Activated CD4-positive, alpha-beta T cell treated with anti-CD3 and anti-CD28 coated beads for 48 hours (primary cell): ENCODE results near the gene DHRSX.
"Not testable (repeated sequence)": the region's sequence is repeated elsewhere in the genome, so short reads cannot be mapped to it uniquely, and the experiment has no call there.

Experiments
- DNase-seq: peaks from one replicate; pipeline ENCODE4 v3.0.0-alpha.2; 2020

DHRSX gene

DNA sequence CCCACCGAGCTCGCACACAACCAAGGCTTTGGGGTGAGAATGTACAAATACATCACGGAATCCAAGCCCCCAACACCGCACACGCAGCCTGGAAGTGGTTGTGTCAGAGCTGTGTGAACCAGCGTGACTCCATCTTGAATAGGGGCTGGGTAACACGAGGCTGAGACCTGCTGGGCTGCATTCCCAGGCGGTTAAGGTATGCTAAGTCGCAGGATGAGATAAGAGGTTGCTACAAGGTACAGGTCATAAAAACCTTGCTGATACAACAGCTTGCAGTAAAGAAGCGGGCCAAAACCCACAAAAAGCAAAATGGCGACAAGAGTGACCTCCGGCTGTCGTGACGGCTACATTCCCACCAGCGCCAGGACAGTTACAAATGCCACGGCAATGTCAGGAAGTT lies 258.4 kb downstream of the DHRSX start:
- DNase-seq = no peak

- DNase-seq = not testable (repeated sequence)
Measured at GRCh38 chrX:2241496-2241895, 259.3 kb downstream of the DHRSX start.

- not testable (repeated sequence) for DNase-seq
Measured at GRCh38 chrX:2240761-2241160, 260.0 kb downstream of the DHRSX start.

DNA sequence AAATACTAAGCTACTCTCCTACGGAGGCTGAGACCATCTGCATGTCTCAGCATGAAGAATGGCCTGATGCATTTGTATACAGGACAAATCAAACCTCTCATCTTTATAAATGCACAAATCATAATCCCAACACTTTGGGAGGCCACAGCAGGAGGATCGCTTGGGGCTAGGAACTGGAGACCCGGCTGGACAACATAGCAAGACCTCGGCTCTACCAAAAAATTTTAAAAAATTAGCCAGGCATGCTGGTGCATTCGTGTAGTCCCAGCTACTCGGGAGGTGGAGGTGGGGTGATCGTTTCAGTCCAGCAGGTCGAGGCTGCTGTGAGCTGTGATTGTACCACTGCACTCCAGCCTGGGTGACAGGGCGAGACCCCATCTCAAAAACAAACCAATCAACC lies 262.8 kb downstream of the DHRSX start:
- DNase-seq = no peak

- DNase-seq = no peak
Measured at GRCh38 chrX:2231570-2232192, 269.1 kb downstream of the DHRSX start.

GRCh38 chrX:2230457-2230856 lies 270.3 kb downstream of the DHRSX start:
- DNase-seq = no peak

DNA sequence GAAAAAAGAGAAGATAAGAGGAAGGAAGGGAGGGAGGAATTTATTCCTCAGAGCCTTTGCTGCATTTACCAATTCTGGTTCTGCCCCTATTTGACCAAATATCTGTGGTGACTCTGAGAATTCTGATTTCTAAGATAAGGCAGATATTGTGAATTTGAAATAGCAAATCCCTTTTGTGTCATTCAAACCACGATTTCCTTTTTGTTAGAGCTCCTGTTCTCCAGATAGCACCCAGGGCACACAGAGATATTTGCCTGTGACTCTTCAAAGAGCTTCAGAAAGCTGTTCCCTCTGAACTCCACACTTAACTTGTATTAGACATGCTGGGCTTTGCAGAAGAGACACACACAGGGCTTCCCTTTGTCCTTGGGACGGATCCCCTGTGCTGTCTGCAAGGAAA lies 272.2 kb downstream of the DHRSX start:
- DNase-seq = no peak

- no peak for DNase-seq
Measured at GRCh38 chrX:2226906-2227656, 273.7 kb downstream of the DHRSX start.

DNA sequence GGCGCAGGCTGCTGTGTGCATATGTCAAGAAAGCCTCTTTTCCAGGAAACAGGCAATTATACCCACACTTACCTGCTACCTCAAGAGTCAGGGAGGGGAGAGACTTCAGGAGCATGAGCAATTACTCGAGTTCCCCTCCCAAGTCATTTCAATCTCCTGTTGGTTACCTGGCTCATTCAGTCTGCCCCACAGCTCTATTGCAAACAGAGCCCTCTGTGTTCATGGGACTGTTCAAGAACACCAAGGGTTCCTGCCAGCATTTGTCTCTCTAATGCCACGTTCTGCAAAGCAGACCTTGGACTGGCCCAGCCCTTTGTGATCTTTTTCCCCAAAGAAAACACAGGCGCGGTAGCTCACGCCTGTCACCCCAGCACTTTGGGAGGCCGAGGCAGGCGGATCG lies 274.6 kb downstream of the DHRSX start:
- DNase-seq = no peak

DNA sequence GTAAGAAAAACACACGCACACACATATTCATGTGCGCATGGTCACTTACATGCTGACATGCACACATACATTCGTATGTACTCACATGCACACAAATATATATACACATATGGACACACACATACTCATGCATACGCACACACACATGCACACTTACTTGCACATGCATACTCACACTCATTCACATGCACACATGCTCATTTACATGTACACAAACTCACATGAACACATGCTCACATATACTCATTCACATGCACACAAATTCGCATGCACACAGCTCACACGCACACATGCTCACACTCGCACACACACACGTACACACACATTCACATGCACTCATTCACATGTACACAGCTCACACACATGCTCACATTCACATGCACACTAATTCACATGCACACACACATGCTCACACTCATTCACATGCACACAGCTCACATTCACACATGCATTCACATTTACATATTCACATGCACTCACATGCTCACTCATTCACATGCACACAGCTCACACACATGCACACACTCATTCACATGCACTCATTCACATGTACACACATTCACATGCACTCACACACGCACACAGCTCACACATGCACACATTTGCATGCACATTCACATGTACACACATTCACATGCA lies 276.1 kb downstream of the DHRSX start:
- no peak for DNase-seq

DNA sequence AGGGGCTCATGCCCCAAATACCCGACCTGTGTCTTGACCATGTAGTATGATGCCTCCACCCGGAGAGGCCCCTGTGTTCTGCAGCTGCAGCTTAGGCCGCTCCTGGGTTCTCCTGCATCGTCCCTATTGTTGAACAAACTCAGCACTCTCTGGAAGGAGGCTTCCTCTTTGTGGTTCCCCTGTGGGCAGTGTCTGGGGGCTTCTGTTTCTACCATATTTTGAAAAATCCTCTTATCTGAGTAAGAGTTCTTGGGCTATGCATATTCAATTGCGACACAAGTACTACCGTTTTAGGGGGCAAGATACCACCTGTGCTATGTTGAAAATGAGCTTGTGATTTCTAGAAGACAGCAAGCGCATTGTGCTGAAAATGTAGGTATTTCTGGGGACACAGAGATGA lies 276.6 kb downstream of the DHRSX start:
- DNase-seq = no peak

DNA sequence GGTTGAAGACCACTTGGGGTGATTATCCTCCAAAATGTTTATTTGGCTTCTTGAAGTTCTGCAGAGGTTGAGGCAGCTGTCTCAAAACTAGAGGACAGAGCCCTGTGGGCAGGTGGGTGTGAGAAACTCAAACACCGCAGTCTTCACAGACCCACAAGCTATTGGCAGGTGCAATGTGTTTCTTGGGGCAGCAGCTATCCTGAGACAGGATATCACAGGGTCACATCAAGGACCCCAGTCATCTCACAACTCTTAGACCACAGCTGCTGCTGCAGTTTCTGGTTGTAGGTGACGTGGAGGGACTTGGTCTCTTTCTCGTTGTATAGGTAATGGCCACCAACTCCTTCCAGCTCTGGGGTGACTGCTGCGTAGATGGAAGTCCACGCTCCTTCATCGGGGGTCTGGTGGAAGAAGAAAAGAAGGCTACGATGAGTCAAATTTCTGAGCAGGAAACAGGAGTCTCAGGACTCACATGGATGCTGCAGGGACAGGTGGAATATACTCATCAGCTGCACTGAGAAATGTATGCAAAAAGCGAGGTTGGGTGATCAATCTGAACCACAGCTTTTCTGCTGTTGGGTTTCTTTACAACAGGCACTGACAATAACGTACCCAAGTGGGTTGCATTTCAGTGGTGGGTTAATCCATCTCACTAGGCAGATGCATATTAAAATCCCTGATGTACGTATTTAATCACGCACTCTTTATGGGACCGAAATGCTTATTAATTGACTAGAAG lies 279.8 kb downstream of the DHRSX start:
- DNase-seq = no peak

- no peak for DNase-seq
Measured at GRCh38 chrX:2220296-2220695, 280.5 kb downstream of the DHRSX start.

DNA sequence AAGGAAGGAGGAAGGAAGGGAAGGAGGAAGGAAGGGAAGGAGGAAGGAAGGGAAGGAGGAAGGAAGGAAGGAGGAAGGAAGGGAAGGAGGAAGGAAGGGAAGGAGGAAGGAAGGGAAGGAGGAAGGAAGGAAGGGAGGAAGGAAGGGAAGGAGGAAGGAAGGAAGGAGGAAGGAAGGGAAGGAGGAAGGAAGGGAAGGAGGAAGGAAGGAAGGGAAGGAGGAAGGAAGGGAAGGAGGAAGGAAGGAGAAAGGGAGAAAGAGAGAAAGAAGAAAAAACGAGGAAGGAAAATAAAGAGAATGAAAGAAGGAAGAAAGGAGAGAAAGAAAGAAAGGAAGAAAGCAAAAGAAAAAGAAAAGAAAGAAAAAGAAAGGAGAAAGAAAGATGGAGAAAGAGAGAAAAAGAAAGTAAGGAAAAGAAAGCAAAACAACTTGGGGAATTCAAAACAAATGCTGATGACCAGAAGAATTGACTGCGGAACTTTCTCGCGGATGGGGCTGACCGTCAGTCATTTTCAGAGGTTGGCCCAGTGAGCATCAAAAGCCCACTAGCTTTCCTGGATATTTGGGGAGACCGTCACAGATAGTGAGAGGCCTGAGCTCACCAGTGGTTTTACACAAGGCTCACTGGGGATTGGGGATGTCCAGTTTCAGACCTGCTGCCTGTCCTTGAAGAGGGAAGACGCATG lies 286.5 kb downstream of the DHRSX start:
- DNase-seq = not testable (repeated sequence)

- DNase-seq = not testable (repeated sequence)
Measured at GRCh38 chrX:2211667-2212066, 289.1 kb downstream of the DHRSX start.

DNA sequence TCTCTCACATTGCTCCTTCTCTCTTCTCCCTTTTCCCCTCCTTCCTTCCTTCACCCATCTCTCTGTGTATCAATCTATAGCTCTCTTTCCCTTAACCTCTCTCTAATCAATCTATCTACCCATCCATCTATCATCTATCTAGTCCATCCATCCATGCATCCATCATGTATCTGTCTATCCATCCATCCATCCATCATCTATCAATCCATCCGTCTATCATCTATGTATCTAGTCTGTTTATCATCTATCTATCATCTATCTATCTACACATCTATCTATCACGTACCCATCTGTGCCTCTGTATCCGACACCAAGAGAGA lies 307.5 kb downstream of the DHRSX start:
- DNase-seq = no peak

DNA sequence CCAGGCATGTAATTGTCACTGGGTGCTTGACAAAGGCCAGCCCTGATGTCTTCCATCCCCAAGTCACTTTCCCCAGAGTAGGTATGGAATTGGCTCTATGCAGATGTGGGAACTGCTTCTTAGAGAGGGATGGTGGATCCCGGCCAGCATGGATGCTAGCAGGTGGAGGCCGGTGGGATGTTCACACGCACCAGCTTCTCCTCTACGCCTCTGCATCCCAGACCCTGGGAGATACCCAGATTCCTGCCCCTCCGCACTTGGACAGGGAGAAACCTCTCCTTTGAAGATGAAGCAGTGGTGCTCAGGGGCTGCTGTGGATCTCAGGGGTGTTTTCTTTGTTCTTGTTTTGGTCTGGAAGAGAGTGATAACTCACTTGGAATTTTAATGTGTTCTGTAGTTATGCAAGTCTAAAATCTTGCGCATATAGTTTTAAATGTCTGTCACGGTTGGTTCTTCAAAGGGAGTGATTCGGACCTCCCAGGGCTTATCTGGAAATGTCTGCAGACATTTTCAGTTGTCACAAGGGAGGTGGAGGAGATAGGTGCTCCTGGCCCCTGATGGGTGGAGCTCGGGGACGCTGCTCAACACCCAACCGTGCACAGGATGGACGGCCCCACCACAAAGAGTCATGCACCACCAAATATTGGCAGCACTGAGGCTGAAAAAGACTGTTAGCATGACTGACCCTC lies 308.0 kb downstream of the DHRSX start:
- no peak for DNase-seq

- no peak for DNase-seq
Measured at GRCh38 chrX:2188840-2189239, 311.9 kb downstream of the DHRSX start.

- no peak for DNase-seq
Measured at GRCh38 chrX:2188330-2188792, 312.4 kb downstream of the DHRSX start.

DNA sequence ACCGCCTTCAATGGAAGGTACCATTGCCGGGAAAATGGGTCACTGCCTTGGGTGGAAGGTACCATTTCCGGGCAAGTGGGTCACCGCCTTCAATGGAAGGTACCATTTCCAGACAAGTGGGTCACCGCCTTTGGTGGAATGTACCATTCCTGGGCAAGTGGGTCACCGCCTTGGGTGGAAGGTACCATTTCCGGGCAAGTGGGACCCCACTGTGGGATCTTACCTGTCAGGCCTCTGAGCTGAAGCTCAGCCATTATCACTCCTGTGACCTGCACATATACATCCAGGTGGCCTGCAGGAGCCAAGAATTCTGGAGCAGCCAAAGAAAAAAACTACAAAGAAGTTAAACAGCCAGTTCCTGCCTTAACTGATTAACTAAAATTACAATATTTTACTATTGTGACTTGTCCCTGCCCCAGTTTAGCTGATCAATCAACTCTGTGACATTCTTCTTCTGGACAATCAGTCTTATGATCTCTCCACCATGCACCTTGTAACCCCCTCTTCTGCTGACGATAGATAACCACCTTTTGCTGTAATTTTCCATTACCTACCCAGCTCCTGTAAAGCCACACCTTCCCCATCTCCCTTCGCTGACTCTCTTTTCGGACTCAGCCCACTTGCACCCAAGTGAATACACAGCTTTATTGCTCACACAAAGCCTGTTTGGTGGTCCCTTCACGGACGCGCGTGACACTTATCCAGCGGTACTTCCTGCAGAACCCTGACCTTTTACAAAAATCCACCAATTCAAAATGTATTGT lies 313.2 kb downstream of the DHRSX start:
- no peak for DNase-seq

- DNase-seq = peak; percentile 3
Measured at GRCh38 chrX:2185341-2186082, 315.3 kb downstream of the DHRSX start.
